GM23338 (cell line): ENCODE data around the gene IQGAP2. TPM values are rescaled to one million over a fixed set of nuclear protein-coding genes. Genes with fewer than 3 reads are reported as not detected.

Experiments used
- ATAC-seq: fragments of 200-7000 bp; cut with Tn5 transposase; 3 replicates; pipeline ENCODE4 v1.9.1; 2020
- DNase-seq: peaks from one replicate; pipeline ENCODE4 v3.0.0-alpha.2; 2015; ENCODE audit warnings: low spot score
- H2AFZ ChIP-seq: fragments of 200-600 bp; sonication (generic); 2 replicates; pipeline ENCODE4 v1.8.0; 2016; ENCODE audit warnings: antibody characterized with exemption, mild to moderate bottlenecking, moderate library complexity
- H3F3A ChIP-seq: fragments of 200-600 bp; sonication (generic); replicated peaks from 2 replicates; pipeline ENCODE4 v1.8.0; 2017; ENCODE audit warnings: antibody characterized with exemption, mixed run types, low read depth
- H3K27ac ChIP-seq: fragments of 200-600 bp; sonication (generic); 2 replicates; pipeline ENCODE4 v1.6.1; 2016; ENCODE audit warnings: low read depth
- H3K27me3 ChIP-seq: fragments of 200-600 bp; sonication (generic); 2 replicates; pipeline ENCODE4 v1.8.0; 2016; ENCODE audit warnings: mild to moderate bottlenecking, mixed run types, moderate library complexity; ENCODE audit not compliant: insufficient read depth
- H3K36me3 ChIP-seq: fragments of 200-600 bp; sonication (generic); 2 replicates; pipeline ENCODE4 v1.8.0; 2016; ENCODE audit warnings: mild to moderate bottlenecking; ENCODE audit not compliant: insufficient read depth
- H3K4me1 ChIP-seq: fragments of 200-600 bp; sonication (generic); 2 replicates; pipeline ENCODE4 v1.8.0; 2016; ENCODE audit warnings: mild to moderate bottlenecking, moderate library complexity; ENCODE audit not compliant: insufficient read depth
- H3K4me2 ChIP-seq: fragments of 200-600 bp; sonication (generic); 2 replicates; pipeline ENCODE4 v1.7.1; 2017; ENCODE audit warnings: mixed run types
- H3K4me3 ChIP-seq: fragments of 200-600 bp; sonication (generic); 2 replicates; pipeline ENCODE4 v1.6.1; 2016; ENCODE audit warnings: mixed run types
- H3K79me2 ChIP-seq: fragments of 200-600 bp; sonication (generic); replicated peaks from 2 replicates; pipeline ENCODE4 v1.8.0; 2017; ENCODE audit warnings: mild to moderate bottlenecking; ENCODE audit not compliant: insufficient read depth
- H3K9me2 ChIP-seq: fragments of 200-600 bp; sonication (generic); 2 replicates; pipeline ENCODE4 v1.8.0; 2017; ENCODE audit not compliant: insufficient read depth
- H4K20me1 ChIP-seq: fragments of 200-600 bp; sonication (generic); replicated peaks from 2 replicates; pipeline ENCODE4 v1.8.0; 2017; ENCODE audit warnings: mild to moderate bottlenecking; ENCODE audit not compliant: insufficient read depth
- H3K27ac Mint-ChIP-seq: 2 replicates; pipeline ENCODE4 v1.8.0; 2020; ENCODE audit warnings: inconsistent platforms, mild to moderate bottlenecking, moderate library complexity, mixed read lengths
- H3K27me3 Mint-ChIP-seq: 3 replicates; pipeline ENCODE4 v1.8.0; 2022; ENCODE audit warnings: low read depth, mild to moderate bottlenecking, moderate library complexity, mixed read lengths, inconsistent platforms; ENCODE audit not compliant: insufficient read depth, poor library complexity
- H3K36me3 Mint-ChIP-seq: 3 replicates; pipeline ENCODE4 v1.8.0; 2021; ENCODE audit warnings: low read depth, mild to moderate bottlenecking, inconsistent platforms, moderate library complexity, mixed read lengths
- H3K4me1 Mint-ChIP-seq: 3 replicates; pipeline ENCODE4 v1.8.0; 2020; ENCODE audit warnings: mild to moderate bottlenecking, inconsistent platforms, mixed read lengths
- H3K4me3 Mint-ChIP-seq: 3 replicates; pipeline ENCODE4 v1.8.0; 2021; ENCODE audit warnings: moderate library complexity, mild to moderate bottlenecking, inconsistent platforms, mixed read lengths
- H3K9me3 Mint-ChIP-seq: 3 replicates; pipeline ENCODE4 v1.8.0; 2020; ENCODE audit warnings: moderate library complexity, mild to moderate bottlenecking, inconsistent platforms, mixed read lengths
- CREB1 ChIP-seq: fragments of 250-450 bp; sonication (Bioruptor Pico); IDR thresholded peaks from 2 replicates; pipeline ENCODE4 v1.5.0; 2020; ENCODE audit warnings: low read depth, mild to moderate bottlenecking, moderate library complexity
- EZH2 ChIP-seq: fragments of 200-600 bp; sonication (generic); IDR thresholded peaks from one replicate; pipeline ENCODE4 v1.8.0; 2017; ENCODE audit warnings: antibody characterized with exemption, mild to moderate bottlenecking, low read depth; ENCODE audit not compliant: unreplicated experiment
- EZH2phosphoT487 ChIP-seq: fragments of 200-600 bp; sonication (generic); IDR thresholded peaks from one replicate; pipeline ENCODE4 v1.8.1; 2018; ENCODE audit warnings: antibody characterized with exemption; ENCODE audit not compliant: unreplicated experiment
- NANOG ChIP-seq: IDR thresholded peaks from 2 replicates; pipeline ENCODE4 v1.6.1; 2016; ENCODE audit warnings: antibody characterized with exemption, borderline replicate concordance
- POLR2AphosphoS5 ChIP-seq: IDR thresholded peaks from 2 replicates; pipeline ENCODE4 v1.6.1; 2016; ENCODE audit warnings: antibody characterized with exemption, low read depth
- polyA plus RNA-seq: library from polyadenylated mRNA; unstranded; fragments of >200 nt; fragmentation: Nextera tagmentation; extraction: Ambion mirVana; gene quantifications from 2 replicates; pipeline ENCODE4 v1.2.1, GENCODE V29; 2016
- total RNA-seq: library from RNA; depleted of rRNA; stranded (reverse); fragments of >200 nt; shearing (Covaris generic); gene quantifications from 2 replicates; pipeline ENCODE4 v1.2.3, GENCODE V29; 2014
- TF ChIP-seq, protein P1 (sequence below), 2 experiments: fragments of 200-600 bp in 1 of 2; sonication (generic) in 1 of 2; conservative IDR thresholded peaks; 2 replicates each; pipeline versions ENCODE4 v1.5.1 to v1.6.1; 2016 to 2017; ENCODE audit warnings: antibody characterized with exemption in 2 of 2, low read depth in 2 of 2, mild to moderate bottlenecking in 2 of 2, moderate library complexity in 1 of 2
- TF ChIP-seq, protein P2 (sequence below): IDR thresholded peaks from one replicate; pipeline ENCODE4 v1.6.1; 2018; ENCODE audit warnings: antibody characterized with exemption; ENCODE audit not compliant: unreplicated experiment

The IQGAP2 gene
- total and polyA plus RNA-seq, 2 experiments from 2014 or later, result 60.0 to 86.5 TPM

DNA sequence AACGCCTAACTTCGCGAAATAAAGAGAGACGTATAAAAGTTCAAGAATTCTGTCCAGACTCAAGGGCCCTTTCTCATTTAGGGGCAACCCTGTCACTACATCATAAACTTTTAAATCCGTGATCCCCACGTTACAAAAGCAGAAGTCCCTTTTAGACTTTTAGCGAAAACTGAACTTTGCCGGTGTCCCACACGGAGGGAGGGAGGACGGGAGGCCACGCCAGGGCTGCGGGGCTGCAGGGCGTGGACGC, 312.3 kb downstream of the IQGAP2 start:
- peaks cover 41% of the 10 kb centered on the region for H3K27me3 Mint-ChIP-seq
- H3K4me3 Mint-ChIP-seq, result peak overlapping the region; percentile 86
- H3F3A ChIP-seq, result 0 out of 2 replicates have a peak, but pooled peaks cover 4% of the 10 kb centered on the region
- peaks cover 30% of the 10 kb centered on the region for H3K79me2 ChIP-seq
- no peak for ATAC-seq
- H3K36me3 ChIP-seq, result no peaks in the 10 kb centered on the region
- peak overlapping the region; percentile 93 for H3K4me3 ChIP-seq
- peaks cover 13% of the 10 kb centered on the region for H3K4me1 ChIP-seq
- H3K9me2 ChIP-seq, result no peaks in the 10 kb centered on the region
- H3K4me2 ChIP-seq, result peak overlapping the region; percentile 94
- DNase-seq, result no peak
- H3K27ac Mint-ChIP-seq, result no peak overlapping the region
- H3K27ac ChIP-seq, result no peak overlapping the region
- no peaks in the 10 kb centered on the region; the same call in 2 of the 3 replicates for H3K36me3 Mint-ChIP-seq
- H4K20me1 ChIP-seq, result peaks cover 10% of the 10 kb centered on the region; the same call in 1 of the 2 replicates
- H3K27me3 ChIP-seq, result peaks cover 37% of the 10 kb centered on the region
- TF ChIP-seq NANOG, result no peak
- TF ChIP-seq EZH2, result peak; percentile 32
- no peak for TF ChIP-seq EZH2phosphoT487
- peaks cover 16% of the 10 kb centered on the region for H3K4me1 Mint-ChIP-seq
- H3K9me3 Mint-ChIP-seq, result no peaks in the 10 kb centered on the region
- H2AFZ ChIP-seq, result peak overlapping the region; percentile 100

DNA sequence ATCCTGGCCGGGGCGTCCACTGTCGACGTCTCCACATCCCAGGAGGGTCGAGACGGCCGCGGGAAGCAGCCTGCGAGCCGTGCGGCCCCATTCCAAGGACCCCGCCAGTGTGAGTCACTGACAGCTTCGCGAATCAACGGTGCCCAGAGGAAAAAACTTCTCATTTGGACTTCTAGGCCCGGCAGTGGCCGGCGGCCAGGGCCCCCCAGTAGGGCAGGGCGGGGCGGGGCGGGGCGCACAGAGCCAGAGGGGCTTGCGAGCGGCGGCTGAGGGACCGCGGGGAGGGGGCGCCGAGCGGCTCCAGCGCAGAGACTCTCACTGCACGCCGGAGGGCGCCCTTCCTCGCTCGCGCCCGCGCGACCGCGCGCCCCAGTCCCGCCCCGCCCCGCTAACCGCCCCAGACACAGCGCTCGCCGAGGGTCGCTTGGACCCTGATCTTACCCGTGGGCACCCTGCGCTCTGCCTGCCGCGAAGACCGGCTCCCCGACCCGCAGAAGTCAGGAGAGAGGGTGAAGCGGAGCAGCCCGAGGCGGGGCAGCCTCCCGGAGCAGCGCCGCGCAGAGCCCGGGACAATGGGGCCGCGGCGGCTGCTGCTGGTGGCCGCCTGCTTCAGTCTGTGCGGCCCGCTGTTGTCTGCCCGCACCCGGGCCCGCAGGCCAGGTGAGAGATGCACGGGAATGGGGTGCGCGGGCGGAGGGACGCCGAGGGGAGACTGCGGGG, 312.8 kb downstream of the IQGAP2 start, which contains the start of gene F2R:
TSS of gene F2R (plus strand) at position 391 of the 720 bp plus-strand sequence. CDS start at position 573, 182 bp downstream.
- peaks cover 10% of the 10 kb centered on the region; the same call in 1 of the 2 replicates for H4K20me1 ChIP-seq
- Mint-ChIP-seq H3K36me3 (no peaks in the 10 kb centered on the region; the same call in 2 of the 3 replicates), H3K4me3 (peak within 1 kb of the TSS; percentile 86), H3K9me3 (no peaks in the 10 kb centered on the region), H3K4me1 (peaks cover 16% of the 10 kb centered on the region), H3K27ac (no peak within 1 kb of the TSS), H3K27me3 (peaks cover 41% of the 10 kb centered on the region)
- 0 out of 2 replicates have a peak, but pooled peaks cover 4% of the 10 kb centered on the region for H3F3A ChIP-seq
- peaks cover 37% of the 10 kb centered on the region for H3K27me3 ChIP-seq
- H2AFZ ChIP-seq, result peak within 1 kb of the TSS; percentile 100
- H3K4me3 ChIP-seq, result peak within 1 kb of the TSS; percentile 93
- H3K27ac ChIP-seq, result no peak within 1 kb of the TSS
- H3K9me2 ChIP-seq, result no peaks in the 10 kb centered on the region
- DNase-seq (peak; percentile 85), ATAC-seq (peak; percentile 83)
- H3K4me2 ChIP-seq, result peak within 1 kb of the TSS; percentile 94
- peaks cover 13% of the 10 kb centered on the region for H3K4me1 ChIP-seq
- no peaks in the 10 kb centered on the region for H3K36me3 ChIP-seq
- H3K79me2 ChIP-seq, result peaks cover 34% of the 10 kb centered on the region
- peak; percentile 66 for TF ChIP-seq POLR2AphosphoS5
- TF ChIP-seq NANOG, result no peak
- TF ChIP-seq, protein P1, sequence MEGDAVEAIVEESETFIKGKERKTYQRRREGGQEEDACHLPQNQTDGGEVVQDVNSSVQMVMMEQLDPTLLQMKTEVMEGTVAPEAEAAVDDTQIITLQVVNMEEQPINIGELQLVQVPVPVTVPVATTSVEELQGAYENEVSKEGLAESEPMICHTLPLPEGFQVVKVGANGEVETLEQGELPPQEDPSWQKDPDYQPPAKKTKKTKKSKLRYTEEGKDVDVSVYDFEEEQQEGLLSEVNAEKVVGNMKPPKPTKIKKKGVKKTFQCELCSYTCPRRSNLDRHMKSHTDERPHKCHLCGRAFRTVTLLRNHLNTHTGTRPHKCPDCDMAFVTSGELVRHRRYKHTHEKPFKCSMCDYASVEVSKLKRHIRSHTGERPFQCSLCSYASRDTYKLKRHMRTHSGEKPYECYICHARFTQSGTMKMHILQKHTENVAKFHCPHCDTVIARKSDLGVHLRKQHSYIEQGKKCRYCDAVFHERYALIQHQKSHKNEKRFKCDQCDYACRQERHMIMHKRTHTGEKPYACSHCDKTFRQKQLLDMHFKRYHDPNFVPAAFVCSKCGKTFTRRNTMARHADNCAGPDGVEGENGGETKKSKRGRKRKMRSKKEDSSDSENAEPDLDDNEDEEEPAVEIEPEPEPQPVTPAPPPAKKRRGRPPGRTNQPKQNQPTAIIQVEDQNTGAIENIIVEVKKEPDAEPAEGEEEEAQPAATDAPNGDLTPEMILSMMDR (conservative IDR thresholded peaks at IDR 0.05; ENCODE audit: low read depth in 2 of 2), result peak in 1 of 2 experiments; percentile 70; a peak in 3 of 4 replicates
- TF ChIP-seq CREB1 (CRISPR knock-in tag), result no peak
- TF ChIP-seq, protein P2, sequence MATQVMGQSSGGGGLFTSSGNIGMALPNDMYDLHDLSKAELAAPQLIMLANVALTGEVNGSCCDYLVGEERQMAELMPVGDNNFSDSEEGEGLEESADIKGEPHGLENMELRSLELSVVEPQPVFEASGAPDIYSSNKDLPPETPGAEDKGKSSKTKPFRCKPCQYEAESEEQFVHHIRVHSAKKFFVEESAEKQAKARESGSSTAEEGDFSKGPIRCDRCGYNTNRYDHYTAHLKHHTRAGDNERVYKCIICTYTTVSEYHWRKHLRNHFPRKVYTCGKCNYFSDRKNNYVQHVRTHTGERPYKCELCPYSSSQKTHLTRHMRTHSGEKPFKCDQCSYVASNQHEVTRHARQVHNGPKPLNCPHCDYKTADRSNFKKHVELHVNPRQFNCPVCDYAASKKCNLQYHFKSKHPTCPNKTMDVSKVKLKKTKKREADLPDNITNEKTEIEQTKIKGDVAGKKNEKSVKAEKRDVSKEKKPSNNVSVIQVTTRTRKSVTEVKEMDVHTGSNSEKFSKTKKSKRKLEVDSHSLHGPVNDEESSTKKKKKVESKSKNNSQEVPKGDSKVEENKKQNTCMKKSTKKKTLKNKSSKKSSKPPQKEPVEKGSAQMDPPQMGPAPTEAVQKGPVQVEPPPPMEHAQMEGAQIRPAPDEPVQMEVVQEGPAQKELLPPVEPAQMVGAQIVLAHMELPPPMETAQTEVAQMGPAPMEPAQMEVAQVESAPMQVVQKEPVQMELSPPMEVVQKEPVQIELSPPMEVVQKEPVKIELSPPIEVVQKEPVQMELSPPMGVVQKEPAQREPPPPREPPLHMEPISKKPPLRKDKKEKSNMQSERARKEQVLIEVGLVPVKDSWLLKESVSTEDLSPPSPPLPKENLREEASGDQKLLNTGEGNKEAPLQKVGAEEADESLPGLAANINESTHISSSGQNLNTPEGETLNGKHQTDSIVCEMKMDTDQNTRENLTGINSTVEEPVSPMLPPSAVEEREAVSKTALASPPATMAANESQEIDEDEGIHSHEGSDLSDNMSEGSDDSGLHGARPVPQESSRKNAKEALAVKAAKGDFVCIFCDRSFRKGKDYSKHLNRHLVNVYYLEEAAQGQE, result no peak
